Measurements from ENCODE around the gene DNMT1.
"Not testable (repeated sequence)": the region's sequence is repeated elsewhere in the genome, so short reads cannot be mapped to it uniquely, and the experiment has no call there.

Gene DNMT1

GRCh38 chr19:10180459-10180858, 14.3 kb downstream of the DNMT1 start:
- no peak for DNase-seq

- DNase-seq: not testable (repeated sequence)
These were observed 14.7 kb downstream of the DNMT1 start for GRCh38 chr19:10180024-10180423.

- DNase-seq: no peak
These were observed 21.2 kb downstream of the DNMT1 start for GRCh38 chr19:10173527-10173926.

- no peak for DNase-seq
These were observed 26.3 kb downstream of the DNMT1 start for GRCh38 chr19:10168386-10168948.

GRCh38 chr19:10167459-10167858, 27.3 kb downstream of the DNMT1 start:
- no peak for DNase-seq

GRCh38 chr19:10166501-10166900, 28.3 kb downstream of the DNMT1 start:
- DNase-seq: not testable (repeated sequence)

- DNase-seq: no peak
These were observed 28.7 kb downstream of the DNMT1 start for GRCh38 chr19:10166046-10166445.

GRCh38 chr19:10163536-10163935, 31.2 kb downstream of the DNMT1 start:
- DNase-seq: no peak

- DNase-seq: no peak
These were observed 35.1 kb downstream of the DNMT1 start for GRCh38 chr19:10159610-10160009.

- DNase-seq: no peak
These were observed 36.3 kb downstream of the DNMT1 start for GRCh38 chr19:10158485-10158884.

GRCh38 chr19:10158071-10158470, 36.7 kb downstream of the DNMT1 start:
- DNase-seq: no peak

- no peak for DNase-seq
These were observed 38.9 kb downstream of the DNMT1 start for GRCh38 chr19:10155839-10156238.

- no peak for DNase-seq
These were observed 42.7 kb downstream of the DNMT1 start for GRCh38 chr19:10152100-10152499.

- DNase-seq: no peak
These were observed 43.2 kb downstream of the DNMT1 start for GRCh38 chr19:10151521-10151920.

GRCh38 chr19:10149427-10149826, 45.3 kb downstream of the DNMT1 start:
- no peak for DNase-seq

GRCh38 chr19:10146142-10146541, 48.6 kb downstream of the DNMT1 start:
- DNase-seq: no peak

- no peak for DNase-seq
These were observed 49.7 kb downstream of the DNMT1 start for GRCh38 chr19:10145031-10145430.

GRCh38 chr19:10144361-10144760, 50.4 kb downstream of the DNMT1 start:
- no peak for DNase-seq

GRCh38 chr19:10143681-10144080, 51.1 kb downstream of the DNMT1 start:
- DNase-seq: no peak

GRCh38 chr19:10142701-10143375, 51.9 kb downstream of the DNMT1 start:
- peak; percentile 50 for DNase-seq

GRCh38 chr19:10141973-10142372, 52.8 kb downstream of the DNMT1 start:
- DNase-seq: no peak

GRCh38 chr19:10141479-10141878, 53.3 kb downstream of the DNMT1 start:
- no peak for DNase-seq

GRCh38 chr19:10139952-10140351, 54.8 kb downstream of the DNMT1 start:
- DNase-seq: no peak

GRCh38 chr19:10138879-10139795, 55.6 kb downstream of the DNMT1 start:
- no peak for DNase-seq
